ENCODE results near the gene MYO1A.
A peak's percentile ranks its signal among the peaks of the same experiment; 100 is the strongest.

The MYO1A gene

GRCh38 chr12:57095440-57095839 is 45.5 kb upstream of the MYO1A start:
- TF ChIP-seq CTCF (IDR thresholded peaks at IDR 0.05; ENCODE audit: control insufficient read depth, extremely low read depth, insufficient read depth), result no peak
- DNase-seq (ENCODE audit: low read depth), result no peak
- H3K4me3 ChIP-seq (ENCODE audit: low read depth, low read length), result no peak overlapping the region

GRCh38 chr12:57094208-57095160 is 44.6 kb upstream of the MYO1A start:
- no peak overlapping the region for H3K4me3 ChIP-seq (ENCODE audit: low read depth, low read length)
- DNase-seq (ENCODE audit: low read depth), result no peak
- no peak for TF ChIP-seq CTCF (IDR thresholded peaks at IDR 0.05; ENCODE audit: control insufficient read depth, extremely low read depth, insufficient read depth)

- peak; percentile 72 for TF ChIP-seq CTCF (IDR thresholded peaks at IDR 0.05; ENCODE audit: control insufficient read depth, extremely low read depth, insufficient read depth)
- no peak for DNase-seq (ENCODE audit: low read depth)
Observed at GRCh38 chr12:57093415-57094207, 43.7 kb upstream of the MYO1A start.

GRCh38 chr12:57092876-57093414 is 43.0 kb upstream of the MYO1A start:
- H3K4me3 ChIP-seq (ENCODE audit: low read depth, low read length), result no peak overlapping the region
- DNase-seq (ENCODE audit: low read depth), result no peak
- no peak for TF ChIP-seq CTCF (IDR thresholded peaks at IDR 0.05; ENCODE audit: control insufficient read depth, extremely low read depth, insufficient read depth)

More at GRCh38 chr12:57093415-57094207, 43.7 kb upstream of the MYO1A start:
- no peak overlapping the region for H3K4me3 ChIP-seq (ENCODE audit: low read depth, low read length)

- DNase-seq (ENCODE audit: low read depth), result no peak
- TF ChIP-seq CTCF (IDR thresholded peaks at IDR 0.05; ENCODE audit: control insufficient read depth, extremely low read depth, insufficient read depth), result no peak
- no peak overlapping the region for H3K4me3 ChIP-seq (ENCODE audit: low read depth, low read length)
Observed at GRCh38 chr12:57092529-57092862, 42.6 kb upstream of the MYO1A start.

- TF ChIP-seq CTCF (IDR thresholded peaks at IDR 0.05; ENCODE audit: control insufficient read depth, extremely low read depth, insufficient read depth), result no peak
- no peak for DNase-seq (ENCODE audit: low read depth)
- no peak overlapping the region for H3K4me3 ChIP-seq (ENCODE audit: low read depth, low read length)
Observed at GRCh38 chr12:57091638-57092528, 42.0 kb upstream of the MYO1A start.

All from LNCaP clone FGC (cell line).